Measurements from ENCODE around the gene PRR3. TPM values are rescaled to one million over a fixed set of nuclear protein-coding genes. Genes with fewer than 3 reads are reported as not detected.

PRR3 gene
- total and polyA plus RNA-seq, 9 of the 15 experiments (the other 6 are each of a cell fraction or from before 2014, with no cell fraction given): 23.5 to 59.6 (median 28.8) TPM

GRCh38 chr6:30515944-30516753 is 40.9 kb upstream of the PRR3 start (continued):
- no peak for TF ChIP-seq CHD7 (IDR thresholded peaks at IDR 0.05; ENCODE audit: low read depth, low read length)
- no peak for TF ChIP-seq MBD1 (CRISPR knock-in tag; IDR thresholded peaks at IDR 0.05)
- no peak for TF ChIP-seq ZNF140 (CRISPR knock-in tag; IDR thresholded peaks at IDR 0.05)
- TF ChIP-seq ZBTB43 (CRISPR knock-in tag; IDR thresholded peaks at IDR 0.05): no peak
- no peak for TF ChIP-seq SREBF1 (IDR thresholded peaks at IDR 0.05; ENCODE audit: borderline replicate concordance, low read depth, low read length)
- TF ChIP-seq CBFB (CRISPR knock-in tag; IDR thresholded peaks at IDR 0.05): no peak
- no peak for TF ChIP-seq IRF2 (CRISPR knock-in tag; IDR thresholded peaks at IDR 0.05)
- TF ChIP-seq RFX1 (IDR thresholded peaks at IDR 0.05): no peak; the same call in 1 of the 2 replicates
- no peak for TF ChIP-seq YBX1 (IDR thresholded peaks at IDR 0.05)
